Left hindlimb (tissue), 1 donor: ENCODE results near the gene BID.

Experiments used
- DNase-seq: peaks from one replicate; pipeline ENCODE4 v3.0.0-alpha.2; 2018

BID gene

GRCh38 chr22:17774206-17774925, at the start of gene BID:
Gene BID, minus strand, starts transcription at chr22:17774469. Its CDS starts 24,353 bp downstream, at chr22:17750116.
- DNase-seq = no peak

- DNase-seq = no peak
These were observed 49.7 kb upstream of the BID start for GRCh38 chr22:17823964-17824363.

GRCh38 chr22:17823226-17823625, 49.0 kb upstream of the BID start:
- no peak for DNase-seq

GRCh38 chr22:17822087-17822486, 47.8 kb upstream of the BID start:
- DNase-seq = no peak

GRCh38 chr22:17820879-17821439, 46.7 kb upstream of the BID start:
- no peak for DNase-seq

GRCh38 chr22:17818649-17819048, 44.4 kb upstream of the BID start:
- no peak for DNase-seq

GRCh38 chr22:17818180-17818579, 43.9 kb upstream of the BID start:
- no peak for DNase-seq

GRCh38 chr22:17817511-17818065, 43.3 kb upstream of the BID start:
- DNase-seq = no peak

GRCh38 chr22:17817079-17817478, 42.8 kb upstream of the BID start:
- no peak for DNase-seq

- no peak for DNase-seq
These were observed 42.4 kb upstream of the BID start for GRCh38 chr22:17816649-17817048.

- no peak for DNase-seq
These were observed 41.5 kb upstream of the BID start for GRCh38 chr22:17815703-17816254.

GRCh38 chr22:17814830-17815229, 40.6 kb upstream of the BID start:
- DNase-seq = no peak

- DNase-seq = no peak
These were observed 39.8 kb upstream of the BID start for GRCh38 chr22:17814084-17814483.

GRCh38 chr22:17811119-17811518, 36.9 kb upstream of the BID start:
- no peak for DNase-seq

- DNase-seq = no peak
These were observed 36.4 kb upstream of the BID start for GRCh38 chr22:17810570-17811116.

- no peak for DNase-seq
These were observed 34.6 kb upstream of the BID start for GRCh38 chr22:17808693-17809403.

GRCh38 chr22:17807578-17808410, 33.5 kb upstream of the BID start:
- no peak for DNase-seq

- DNase-seq = no peak
These were observed 32.8 kb upstream of the BID start for GRCh38 chr22:17807086-17807485.

- DNase-seq = no peak
These were observed 32.2 kb upstream of the BID start for GRCh38 chr22:17806437-17806836.

GRCh38 chr22:17804331-17805080, 30.2 kb upstream of the BID start:
- DNase-seq = no peak

GRCh38 chr22:17803609-17804270, 29.5 kb upstream of the BID start:
- no peak for DNase-seq
